Urinary bladder (tissue), 4 donors: ENCODE results near the gene C1QTNF9. TPM values are rescaled to one million over a fixed set of nuclear protein-coding genes. Genes with fewer than 3 reads are reported as not detected.
"Not testable (repeated sequence)": the region's sequence is repeated elsewhere in the genome, so short reads cannot be mapped to it uniquely, and the experiment has no call there.

ENCODE experiments used
- DNase-seq: peaks from one replicate; pipeline ENCODE4 v3.0.0-alpha.2; 2015; ENCODE audit errors: extremely low spot score
- H3K27ac ChIP-seq: one replicate; pipeline ENCODE4 v1.5.1; 2013; ENCODE audit warnings: low read depth, mild to moderate bottlenecking, moderate library complexity
- H3K36me3 ChIP-seq: one replicate; pipeline ENCODE4 v1.6.1; 2013; ENCODE audit warnings: mild to moderate bottlenecking, moderate library complexity; ENCODE audit not compliant: insufficient read depth
- H3K4me1 ChIP-seq: one replicate; pipeline ENCODE4 v1.6.1; 2013; ENCODE audit warnings: mild to moderate bottlenecking, moderate library complexity; ENCODE audit not compliant: insufficient read depth
- H3K4me3 ChIP-seq: one replicate; pipeline ENCODE4 v1.5.1; 2013; ENCODE audit warnings: low read depth, low read length
- WGBS: extraction: QIAGEN DNeasy Blood & Tissue Kit; methylation state at CpG from one replicate; pipeline ENCODE4 v1.1.7; 2013; 5-methylcytosine and 5-hydroxymethylcytosine counted together
- polyA plus RNA-seq: library from polyadenylated mRNA; stranded (reverse); fragments of 200-250 nt; gene quantifications from one replicate; pipeline ENCODE4 v1.2.3, GENCODE V29; 2013
- total RNA-seq: library from RNA; depleted of rRNA; stranded (reverse); fragments of >200 nt; gene quantifications from one replicate; pipeline ENCODE4 v1.2.3, GENCODE V29; 2014
- donor health status: healthy with polysubstance abuse.
- donor health status: healthy.

The C1QTNF9 gene
- 1.3 TPM for total RNA-seq
- polyA plus RNA-seq = 0.76 TPM

- H3K27ac ChIP-seq, H3K4me1 ChIP-seq, H3K4me3 ChIP-seq, H3K36me3 ChIP-seq, DNase-seq: not testable (repeated sequence)
- 44% methylated on average over 2 of the region's 2 CpGs for WGBS
Observed at GRCh38 chr13:24309300-24309699, at the start of gene C1QTNF9. Gene C1QTNF9, plus strand, starts transcription at chr13:24309580. Its CDS starts 6,424 bp downstream, at chr13:24316004.

DNA sequence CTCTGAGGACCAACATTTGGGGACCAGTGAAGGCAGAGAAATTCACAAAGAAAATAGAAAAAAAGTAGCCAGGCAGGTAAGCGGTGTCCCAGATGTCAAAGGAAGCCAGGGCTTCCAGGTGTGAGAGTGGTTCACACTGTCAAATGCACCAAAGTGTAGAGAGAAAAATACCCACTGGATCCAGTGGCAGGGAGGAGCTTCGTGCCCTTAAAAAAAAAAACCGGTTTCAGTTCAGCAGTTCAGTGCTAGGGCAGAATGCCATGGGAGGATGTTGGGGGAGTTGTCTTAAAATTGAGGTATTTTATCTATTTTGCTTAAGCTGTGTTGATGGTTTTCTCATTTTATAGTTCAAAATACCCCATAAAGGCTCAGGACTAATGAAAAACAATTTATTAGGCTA, 47.8 kb upstream of the C1QTNF9 start:
- H3K4me1 ChIP-seq = no peaks in the 10 kb centered on the region
- no peak overlapping the region for H3K4me3 ChIP-seq
- 67% methylated on average over 3 of the region's 3 CpGs for WGBS
- no peak overlapping the region for H3K27ac ChIP-seq
- no peak for DNase-seq
- no peaks in the 10 kb centered on the region for H3K36me3 ChIP-seq

- Histone ChIP-seq H3K36me3 (no peaks in the 10 kb centered on the region), H3K4me1 (no peaks in the 10 kb centered on the region), H3K4me3 (no peak overlapping the region), H3K27ac (no peak overlapping the region)
- WGBS = 24% methylated on average over 4 of the region's 4 CpGs
- no peak for DNase-seq
Observed at GRCh38 chr13:24263632-24264031, 45.7 kb upstream of the C1QTNF9 start.

DNA sequence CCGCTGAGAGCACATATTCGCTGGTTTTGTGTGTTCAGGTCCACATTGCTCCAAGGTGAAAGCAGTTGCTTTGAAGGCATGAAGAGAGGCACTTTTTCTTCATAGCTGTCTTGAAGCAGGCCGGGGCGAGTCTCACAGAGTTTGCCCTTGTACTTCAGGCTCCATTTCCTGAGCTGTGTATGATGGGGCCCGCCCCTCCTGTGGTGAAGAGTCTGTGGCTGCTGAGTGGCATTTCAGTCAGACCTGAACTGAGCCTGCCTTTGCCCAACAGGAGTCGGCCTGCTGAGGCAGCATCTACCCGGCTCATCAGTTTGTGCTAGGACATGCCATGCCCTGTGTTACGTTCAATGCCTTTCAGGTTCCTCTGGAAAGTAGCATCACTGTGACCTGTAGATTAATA, 44.4 kb upstream of the C1QTNF9 start:
- H3K4me3 ChIP-seq = no peak overlapping the region
- no peaks in the 10 kb centered on the region for H3K36me3 ChIP-seq
- no peak overlapping the region for H3K27ac ChIP-seq
- DNase-seq = no peak
- no peaks in the 10 kb centered on the region for H3K4me1 ChIP-seq
- WGBS = 86% methylated on average over 8 of the region's 8 CpGs

DNA sequence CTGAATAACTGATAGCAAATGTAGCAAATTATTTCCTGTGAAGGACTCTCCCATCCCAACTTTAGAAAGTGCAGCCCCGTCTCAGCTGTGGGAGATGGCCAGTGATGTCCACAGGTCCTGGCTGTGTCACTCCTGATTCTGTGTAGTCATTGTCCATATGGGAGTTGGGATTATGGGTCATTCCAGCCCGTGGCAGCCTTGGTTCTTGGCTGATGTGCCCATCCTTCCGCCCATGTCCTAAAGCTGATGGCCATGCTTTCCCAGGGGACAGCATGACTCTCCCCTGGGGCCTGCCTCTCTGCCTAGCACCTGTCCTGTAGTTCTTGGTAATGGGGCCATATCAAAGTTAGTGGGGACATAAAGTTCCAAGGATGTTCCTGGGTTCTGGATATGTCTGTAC, 43.9 kb upstream of the C1QTNF9 start:
- no peaks in the 10 kb centered on the region for H3K4me1 ChIP-seq
- no peak overlapping the region for H3K27ac ChIP-seq
- 97% methylated on average over 3 of the region's 3 CpGs for WGBS
- no peak for DNase-seq
- H3K4me3 ChIP-seq = no peak overlapping the region
- H3K36me3 ChIP-seq = no peaks in the 10 kb centered on the region

- DNase-seq = no peak
- 54% methylated on average over 3 of the region's 3 CpGs for WGBS
- Histone ChIP-seq H3K4me3 (no peak overlapping the region), H3K36me3 (no peaks in the 10 kb centered on the region), H3K27ac (no peak overlapping the region), H3K4me1 (no peaks in the 10 kb centered on the region)
Observed at GRCh38 chr13:24267274-24267673, 42.1 kb upstream of the C1QTNF9 start.

GRCh38 chr13:24267801-24268200, 41.6 kb upstream of the C1QTNF9 start:
- no peak overlapping the region for H3K4me3 ChIP-seq

GRCh38 chr13:24269821-24270220, 39.6 kb upstream of the C1QTNF9 start:
- Histone ChIP-seq H3K27ac (no peak overlapping the region), H3K36me3 (no peaks in the 10 kb centered on the region), H3K4me3 (no peak overlapping the region), H3K4me1 (no peaks in the 10 kb centered on the region)
- WGBS = 92% methylated on average over 4 of the region's 4 CpGs
- no peak for DNase-seq

More at GRCh38 chr13:24267801-24268200, 41.6 kb upstream of the C1QTNF9 start:
- no peak overlapping the region for H3K27ac ChIP-seq
- 92% methylated on average over 2 of the region's 2 CpGs for WGBS
- H3K4me1 ChIP-seq = no peaks in the 10 kb centered on the region
- no peak for DNase-seq
- no peaks in the 10 kb centered on the region for H3K36me3 ChIP-seq

- WGBS = 3% methylated on average over 10 of the region's 10 CpGs
- no peak overlapping the region for H3K27ac ChIP-seq
- peak overlapping the region; percentile 5 for H3K4me3 ChIP-seq
- no peaks in the 10 kb centered on the region for H3K36me3 ChIP-seq
- H3K4me1 ChIP-seq = no peaks in the 10 kb centered on the region
- DNase-seq = peak; percentile 28
Observed at GRCh38 chr13:24270639-24271141, 38.7 kb upstream of the C1QTNF9 start.

DNA sequence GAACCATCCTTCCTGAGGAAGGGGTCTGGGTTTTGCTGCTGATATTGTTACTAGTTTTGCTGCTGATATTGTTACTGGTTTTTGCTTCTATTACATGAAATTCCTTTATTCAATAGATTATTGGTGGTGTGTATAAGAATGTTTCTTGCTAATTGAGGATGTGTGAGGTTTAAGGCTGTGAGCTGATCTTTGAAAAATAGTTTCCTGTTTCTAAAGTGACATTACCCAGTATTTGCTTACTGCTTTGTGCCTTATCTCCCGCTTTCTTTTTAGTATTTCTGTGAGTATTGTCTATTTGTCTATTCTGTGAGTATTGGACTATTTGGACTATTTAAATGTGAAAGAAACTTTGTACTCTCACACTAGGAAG, 38.2 kb upstream of the C1QTNF9 start:
- no peaks in the 10 kb centered on the region for H3K4me1 ChIP-seq
- no peaks in the 10 kb centered on the region for H3K36me3 ChIP-seq
- DNase-seq = no peak
- H3K27ac ChIP-seq = no peak overlapping the region
- WGBS = 39% methylated on average over 1 of the region's 1 CpG
- peak overlapping the region; percentile 26 for H3K4me3 ChIP-seq

GRCh38 chr13:24271601-24272451, 37.6 kb upstream of the C1QTNF9 start:
- peak overlapping the region; percentile 26 for H3K4me3 ChIP-seq
- 11% methylated on average over 25 of the region's 25 CpGs for WGBS
- no peaks in the 10 kb centered on the region for H3K4me1 ChIP-seq
- no peak for DNase-seq
- peak overlapping the region; percentile 70 for H3K27ac ChIP-seq
- H3K36me3 ChIP-seq = no peaks in the 10 kb centered on the region

DNA sequence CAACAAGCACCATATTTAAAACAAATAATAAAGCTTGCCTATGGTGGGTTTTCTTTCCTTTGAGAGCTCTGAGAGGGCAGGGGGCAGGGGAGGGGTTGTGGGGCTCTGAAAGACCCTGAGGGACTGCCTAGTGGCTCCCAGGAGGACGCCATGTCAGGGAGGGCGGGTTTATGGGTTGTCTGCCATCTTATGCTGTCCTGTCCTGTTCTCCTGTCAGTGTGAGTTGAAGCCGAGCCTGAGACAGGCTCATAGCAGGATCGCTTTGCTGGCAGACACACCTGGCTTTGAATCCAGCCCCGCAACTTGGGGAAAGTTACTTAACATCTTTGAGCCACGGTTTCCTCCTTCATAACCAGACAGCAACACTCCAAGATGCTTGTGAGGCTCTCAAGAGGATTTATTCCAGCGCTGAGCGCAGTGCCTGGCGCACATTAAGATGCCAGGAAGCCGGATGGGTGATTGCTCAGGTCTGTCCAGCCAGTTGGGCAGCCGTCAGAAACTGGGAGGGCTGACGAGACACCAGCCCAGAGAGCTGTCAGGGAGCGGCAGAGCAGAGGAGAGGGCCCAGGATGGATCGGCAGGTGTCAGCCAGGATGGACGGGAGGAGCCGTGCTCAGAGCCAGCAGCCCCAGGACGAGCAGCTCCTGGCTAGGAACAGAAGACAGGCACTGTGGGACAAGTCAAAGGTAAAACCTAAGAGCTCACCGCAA, 36.8 kb upstream of the C1QTNF9 start:
- DNase-seq = no peak
- 72% methylated on average over 18 of the region's 18 CpGs for WGBS

DNA sequence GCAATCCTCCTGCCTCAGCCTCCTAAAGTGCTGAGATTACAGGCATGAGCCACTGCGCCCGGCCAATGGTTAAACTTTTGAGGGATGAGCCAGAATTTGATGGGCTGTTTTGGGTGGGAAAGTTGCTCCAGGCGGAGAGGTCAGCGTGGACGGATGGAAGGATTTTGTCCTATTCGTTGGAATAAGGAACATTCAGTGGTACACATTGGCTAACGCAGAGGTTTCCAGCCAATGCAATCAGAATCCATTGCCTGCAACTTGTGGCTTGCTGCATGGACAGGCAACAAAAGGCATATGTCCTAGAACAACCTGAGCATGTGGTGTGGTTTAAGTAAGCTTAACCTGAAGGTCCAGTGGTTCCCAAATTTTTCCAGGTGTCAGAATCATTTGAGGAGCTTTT, 35.5 kb upstream of the C1QTNF9 start:
- H3K27ac ChIP-seq = no peak overlapping the region
- no peak overlapping the region for H3K4me3 ChIP-seq
- H3K4me1 ChIP-seq = no peaks in the 10 kb centered on the region
- no peak for DNase-seq
- no peaks in the 10 kb centered on the region for H3K36me3 ChIP-seq
- 90% methylated on average over 7 of the region's 7 CpGs for WGBS

More for the DNA sequence above, 36.8 kb upstream of the C1QTNF9 start:
- peak overlapping the region; percentile 70 for H3K27ac ChIP-seq
- H3K4me1 ChIP-seq = no peaks in the 10 kb centered on the region
- peak overlapping the region; percentile 26 for H3K4me3 ChIP-seq
- H3K36me3 ChIP-seq = no peaks in the 10 kb centered on the region
